HTERT RPE-1 (cell line): Measurements from ENCODE around the gene PADI6.
"Not testable (repeated sequence)": the region's sequence is repeated elsewhere in the genome, so short reads cannot be mapped to it uniquely, and the experiment has no call there.

Experiments used
- in situ Hi-C: fragments of 300-500 bp; cut with MboI; formaldehyde crosslinking; loops from 4 replicates; pipeline ENCODE4 v1.14.3; 2020; ENCODE audit warnings: low sequenced_read_pairs

PADI6 gene

DNA sequence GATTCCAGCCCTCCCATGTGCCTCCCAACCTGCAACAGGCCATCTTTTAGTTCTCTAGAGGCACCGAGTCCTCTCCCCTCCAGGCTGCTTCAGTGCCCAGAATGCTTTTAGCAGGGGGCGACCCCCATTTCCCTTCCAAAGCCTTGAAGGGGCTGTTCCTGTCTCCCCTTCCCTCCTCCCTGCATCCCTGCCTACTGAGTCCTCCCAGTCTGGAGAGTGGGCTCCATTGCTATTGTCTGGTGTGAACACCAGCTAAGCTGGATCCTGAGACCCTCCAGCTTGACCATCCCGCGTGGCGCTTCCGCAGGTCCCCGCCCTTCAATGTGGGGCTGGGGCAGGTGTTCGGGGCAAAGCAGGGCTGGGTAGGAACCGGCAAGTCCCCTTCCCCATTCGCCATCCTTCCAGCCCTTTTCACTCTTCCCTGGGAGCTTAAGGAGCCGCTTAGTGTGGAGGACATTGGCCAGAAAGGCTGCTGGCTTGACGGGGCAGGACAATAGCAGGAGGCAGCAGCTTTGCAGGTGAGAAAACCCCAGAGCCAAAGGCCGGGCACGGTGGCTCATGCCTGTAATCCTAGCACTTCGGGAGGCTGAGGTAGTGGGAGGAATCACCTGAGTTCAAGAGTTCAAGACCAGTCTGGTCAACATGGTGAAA is 32.2 kb downstream of the PADI6 start:
- in situ Hi-C loops = no loop called here

GRCh38 chr1:17404820-17405219 is 32.8 kb downstream of the PADI6 start:
- in situ Hi-C loops = no loop called here

DNA sequence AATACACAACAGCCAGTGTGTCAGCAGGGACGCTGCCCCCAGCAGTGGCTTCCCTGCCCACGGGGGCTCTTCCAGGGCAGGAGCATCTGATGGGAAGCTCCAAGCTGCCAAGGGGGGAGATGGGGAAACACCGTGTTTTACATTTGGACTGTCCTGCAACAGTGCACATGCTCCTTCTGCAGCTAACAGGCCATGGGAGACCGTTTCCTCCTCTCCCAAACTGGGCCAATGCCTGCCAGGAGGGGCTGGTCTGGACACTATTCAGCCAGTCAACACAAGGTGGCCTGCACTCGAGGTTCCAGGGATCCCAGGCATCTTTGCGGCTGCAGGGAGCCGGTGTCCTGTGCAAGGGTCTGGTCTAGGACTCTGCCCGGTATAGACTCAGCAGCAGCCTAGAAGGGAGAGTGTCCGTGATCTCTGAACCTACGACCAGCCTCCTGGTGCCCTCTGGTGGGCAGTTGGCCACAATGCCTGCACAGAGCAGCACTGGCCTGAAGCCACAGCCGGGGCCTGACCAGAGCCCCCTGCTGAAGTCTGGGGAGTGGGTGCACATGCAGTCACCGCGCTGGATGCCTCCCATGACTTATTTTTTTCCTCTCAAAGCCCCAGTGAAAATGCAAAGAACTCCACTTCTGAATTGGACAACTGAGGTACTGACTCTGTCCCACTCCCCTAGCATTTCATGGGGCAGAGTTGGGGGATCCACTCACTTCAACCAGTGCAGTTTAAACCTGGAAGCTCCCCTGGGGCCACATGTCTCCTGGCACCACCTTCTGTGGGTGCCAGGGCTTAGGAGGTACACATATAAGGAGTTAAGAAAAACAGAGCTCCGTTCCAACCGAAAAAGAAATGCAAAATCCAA is 34.1 kb downstream of the PADI6 start:
- in situ Hi-C loops = no loop called here

DNA sequence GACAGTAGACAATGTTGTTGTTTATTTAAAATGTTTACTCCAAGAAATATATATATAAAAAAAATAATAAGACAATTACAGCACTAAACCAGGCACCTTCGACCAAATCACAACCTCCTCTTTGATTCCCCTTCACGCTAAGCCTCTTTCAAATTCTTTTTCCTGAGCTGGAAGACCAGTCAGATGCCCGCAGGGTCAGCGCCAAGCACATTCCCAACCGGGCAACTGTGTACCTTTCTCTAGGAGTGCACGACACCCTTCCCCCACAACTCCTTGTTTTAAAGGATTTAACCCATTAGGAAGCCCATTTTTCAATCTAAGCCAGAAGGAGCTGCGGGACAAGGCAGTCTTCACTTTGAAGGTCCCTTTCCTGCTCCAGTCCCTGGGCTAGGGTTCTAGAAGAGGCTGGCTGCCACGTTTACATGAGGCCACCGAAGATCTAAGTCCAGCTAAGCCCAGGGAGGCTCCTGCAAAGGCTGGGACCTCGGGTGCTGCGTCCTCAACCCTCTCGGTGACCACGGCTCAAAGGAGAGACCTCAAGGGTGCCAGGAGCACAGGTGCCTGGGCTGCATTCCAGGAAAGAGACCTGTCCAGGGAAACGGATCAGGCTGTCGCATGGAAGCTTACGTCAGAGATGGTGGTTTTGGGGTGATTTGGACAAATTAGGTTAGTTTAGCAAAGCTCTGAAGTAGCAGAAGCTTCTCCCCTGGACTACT is 34.9 kb downstream of the PADI6 start:
- in situ Hi-C loops = not testable (repeated sequence)

DNA sequence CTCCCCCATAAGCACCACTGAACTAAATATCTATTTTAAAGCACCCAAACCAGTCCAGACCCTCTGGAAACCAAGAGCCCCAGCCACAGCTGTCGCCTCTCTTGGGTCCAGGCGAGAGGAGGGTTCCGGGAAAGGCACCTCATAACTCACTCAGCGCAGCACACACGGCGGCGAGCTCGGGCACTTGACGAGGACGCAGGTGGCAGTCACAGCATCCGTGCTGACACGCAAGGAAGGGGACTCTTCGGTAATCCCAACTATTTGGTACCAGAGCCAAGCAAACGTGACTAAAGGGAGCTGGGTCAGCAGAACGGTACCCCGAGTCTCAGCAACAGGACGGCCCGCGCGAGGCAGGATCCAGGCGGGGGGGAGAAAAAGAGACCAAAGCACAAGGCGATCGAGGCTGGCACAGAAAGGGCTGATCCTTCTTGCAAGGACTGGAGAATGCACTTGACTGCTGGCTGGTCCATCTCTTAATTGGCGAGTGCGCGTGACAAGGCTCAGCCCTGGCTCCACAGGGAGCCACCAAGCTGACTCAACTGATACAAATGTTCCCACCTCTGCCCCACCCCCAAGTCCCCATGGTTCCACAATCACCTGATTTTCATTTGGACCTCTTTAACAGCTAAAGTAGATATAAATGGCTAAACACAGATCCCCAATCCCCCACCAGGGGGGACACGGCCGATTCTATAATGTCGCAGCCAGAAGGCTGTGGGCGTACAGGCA is 36.0 kb downstream of the PADI6 start:
- in situ Hi-C loops = not testable (repeated sequence)

- in situ Hi-C loops = no loop called here
Observed at GRCh38 chr1:17409391-17409811, 37.4 kb downstream of the PADI6 start.

GRCh38 chr1:17412093-17412870 is 40.3 kb downstream of the PADI6 start:
- in situ Hi-C loops = no loop called here

- in situ Hi-C loops = no loop called here
Observed at GRCh38 chr1:17414022-17414421, 42.0 kb downstream of the PADI6 start.

DNA sequence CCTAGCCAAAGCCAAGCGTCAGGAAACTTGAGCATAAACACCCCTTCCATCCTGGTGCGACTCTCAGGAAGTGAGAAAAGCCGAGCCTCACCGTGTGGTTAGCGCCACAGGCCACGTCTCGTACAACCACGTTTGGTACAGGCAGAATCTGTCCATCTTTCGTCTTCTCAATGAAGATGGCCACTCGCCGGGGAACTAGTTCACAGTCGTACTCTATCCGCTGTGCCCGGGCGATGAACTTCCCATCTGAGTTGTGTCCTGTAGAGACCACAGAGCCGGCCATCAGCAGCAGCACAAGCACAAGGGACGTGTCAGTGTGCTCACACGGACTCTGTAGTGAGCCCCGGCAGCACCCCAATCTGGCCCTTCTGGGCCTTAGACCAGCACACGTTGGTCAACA is 44.4 kb downstream of the PADI6 start:
- in situ Hi-C loops = no loop called here

- in situ Hi-C loops = no loop called here
Observed at GRCh38 chr1:17419626-17420328, 47.8 kb downstream of the PADI6 start.

GRCh38 chr1:17420391-17420918 is 48.5 kb downstream of the PADI6 start:
- in situ Hi-C loops = no loop called here

GRCh38 chr1:17422461-17422860 is 50.5 kb downstream of the PADI6 start:
- in situ Hi-C loops = no loop called here

GRCh38 chr1:17423781-17424245 is 51.8 kb downstream of the PADI6 start:
- in situ Hi-C loops = no loop called here

DNA sequence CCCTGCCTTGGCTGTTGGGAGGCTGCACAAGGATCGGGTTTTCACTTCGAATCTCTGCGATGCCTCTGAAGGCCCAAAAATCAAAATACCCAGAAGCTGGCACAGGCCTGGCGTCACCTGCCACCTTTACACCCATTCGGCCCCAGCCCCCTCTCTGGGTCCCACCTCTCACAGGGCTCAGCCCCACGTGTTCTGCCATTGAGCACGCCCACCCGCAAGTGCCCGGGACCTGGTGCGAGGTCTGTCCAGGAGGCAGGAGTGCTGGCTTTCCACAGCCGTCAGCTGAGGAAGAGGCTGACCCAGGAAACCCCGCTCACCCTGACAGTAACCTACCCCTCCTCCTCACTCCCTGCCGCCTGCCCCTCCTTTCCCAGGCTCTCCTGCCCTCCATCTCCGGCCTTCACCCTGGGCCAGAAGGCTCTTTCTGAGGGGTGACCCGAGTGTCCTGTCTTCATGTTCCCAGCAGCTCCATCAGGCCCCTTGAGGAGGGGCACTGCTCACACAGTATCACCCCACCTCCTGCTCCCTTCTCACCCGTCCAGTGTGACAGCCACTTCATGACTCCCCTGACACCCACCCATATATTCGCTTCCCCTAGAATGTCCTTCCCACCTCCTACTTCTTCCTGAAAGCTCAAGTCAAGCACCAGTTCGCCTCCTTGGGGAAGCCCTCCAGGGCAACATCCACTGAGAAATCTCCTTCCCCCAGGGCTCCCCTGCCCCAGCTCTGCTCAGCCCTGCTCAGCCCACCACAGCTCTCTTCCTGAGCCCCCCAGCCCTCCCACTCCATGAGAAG is 54.0 kb downstream of the PADI6 start:
- in situ Hi-C loops = no loop called here

GRCh38 chr1:17427696-17428660 is 56.0 kb downstream of the PADI6 start:
- in situ Hi-C loops = no loop called here

- in situ Hi-C loops = no loop called here
Observed at GRCh38 chr1:17429183-17429582, 57.2 kb downstream of the PADI6 start.

DNA sequence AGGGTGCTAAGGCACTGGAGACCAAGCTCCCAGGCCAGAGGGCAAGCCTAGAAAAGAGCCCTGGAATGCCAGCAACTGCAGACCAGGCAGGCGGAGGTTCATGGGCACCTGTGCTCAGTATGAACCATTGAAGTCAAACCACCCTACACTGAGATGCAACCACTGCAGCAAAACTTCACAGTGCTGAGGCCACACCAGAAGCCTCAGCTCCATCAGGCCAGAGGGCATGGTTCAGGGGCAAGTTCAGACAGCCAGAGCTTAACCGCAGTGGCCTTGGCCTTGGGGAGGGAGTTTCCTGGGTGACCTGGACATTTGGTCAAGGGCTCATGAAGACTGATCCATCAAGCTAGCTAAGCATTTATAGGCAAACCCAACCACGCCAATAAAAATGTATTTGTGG is 60.4 kb downstream of the PADI6 start:
- in situ Hi-C loops = no loop called here
